SK-N-SH (cell line): ENCODE results near the gene KRTAP3-1.

Source experiments
- EP300 ChIP-seq, 2 experiments: IDR thresholded peaks; 2 replicates each; pipeline versions ENCODE4 v1.4.0 to v1.6.1; 2012; ENCODE audit warnings: borderline replicate concordance in 1 of 2, low read depth in 1 of 2, low read length in 1 of 2
- FOXM1 ChIP-seq: IDR thresholded peaks from 2 replicates; pipeline ENCODE4 v1.4.0; 2012; ENCODE audit warnings: low read depth, mild to moderate bottlenecking
- GABPA ChIP-seq: IDR thresholded peaks from 2 replicates; pipeline ENCODE4 v1.4.0; 2012; ENCODE audit warnings: low read depth, mild to moderate bottlenecking
- NFIC ChIP-seq: IDR thresholded peaks from 2 replicates; pipeline ENCODE4 v1.4.0; 2012; ENCODE audit warnings: borderline replicate concordance
- POLR2AphosphoS5 ChIP-seq: IDR thresholded peaks from 2 replicates; pipeline ENCODE4 v1.6.1; 2012; ENCODE audit warnings: low read depth, low read length
- RAD21 ChIP-seq: IDR thresholded peaks from 2 replicates; pipeline ENCODE4 v1.6.1; 2012; ENCODE audit warnings: mild to moderate bottlenecking, low read length
- RCOR1 ChIP-seq: fragments of 150-350 bp; IDR thresholded peaks from 2 replicates; pipeline ENCODE4 v1.6.1; 2017; ENCODE audit warnings: antibody characterized with exemption, low read length
- TAF1 ChIP-seq: IDR thresholded peaks from 2 replicates; pipeline ENCODE4 v1.6.1; 2012; ENCODE audit warnings: low read depth, mild to moderate bottlenecking, low read length, moderate library complexity, borderline replicate concordance
- TEAD4 ChIP-seq: IDR thresholded peaks from 2 replicates; pipeline ENCODE4 v1.4.0; 2012; ENCODE audit warnings: mild to moderate bottlenecking, borderline replicate concordance; ENCODE audit not compliant: insufficient read depth
- TF ChIP-seq, protein P1 (sequence below): fragments of 200-600 bp; sonication (generic); IDR thresholded peaks from 2 replicates; pipeline ENCODE4 v1.6.1; 2017; ENCODE audit warnings: antibody characterized with exemption, mild to moderate bottlenecking, moderate library complexity
- TF ChIP-seq, protein P2 (sequence below): IDR thresholded peaks from 2 replicates; pipeline ENCODE4 v1.4.0; 2012; ENCODE audit warnings: low read depth, borderline replicate concordance

- no peak for TF ChIP-seq FOXM1
- no peak for TF ChIP-seq RAD21
- TF ChIP-seq, protein P1, sequence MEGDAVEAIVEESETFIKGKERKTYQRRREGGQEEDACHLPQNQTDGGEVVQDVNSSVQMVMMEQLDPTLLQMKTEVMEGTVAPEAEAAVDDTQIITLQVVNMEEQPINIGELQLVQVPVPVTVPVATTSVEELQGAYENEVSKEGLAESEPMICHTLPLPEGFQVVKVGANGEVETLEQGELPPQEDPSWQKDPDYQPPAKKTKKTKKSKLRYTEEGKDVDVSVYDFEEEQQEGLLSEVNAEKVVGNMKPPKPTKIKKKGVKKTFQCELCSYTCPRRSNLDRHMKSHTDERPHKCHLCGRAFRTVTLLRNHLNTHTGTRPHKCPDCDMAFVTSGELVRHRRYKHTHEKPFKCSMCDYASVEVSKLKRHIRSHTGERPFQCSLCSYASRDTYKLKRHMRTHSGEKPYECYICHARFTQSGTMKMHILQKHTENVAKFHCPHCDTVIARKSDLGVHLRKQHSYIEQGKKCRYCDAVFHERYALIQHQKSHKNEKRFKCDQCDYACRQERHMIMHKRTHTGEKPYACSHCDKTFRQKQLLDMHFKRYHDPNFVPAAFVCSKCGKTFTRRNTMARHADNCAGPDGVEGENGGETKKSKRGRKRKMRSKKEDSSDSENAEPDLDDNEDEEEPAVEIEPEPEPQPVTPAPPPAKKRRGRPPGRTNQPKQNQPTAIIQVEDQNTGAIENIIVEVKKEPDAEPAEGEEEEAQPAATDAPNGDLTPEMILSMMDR: no peak
- TF ChIP-seq RCOR1: no peak
- TF ChIP-seq POLR2AphosphoS5: no peak
- no peak for TF ChIP-seq GABPA
- TF ChIP-seq, protein P2, sequence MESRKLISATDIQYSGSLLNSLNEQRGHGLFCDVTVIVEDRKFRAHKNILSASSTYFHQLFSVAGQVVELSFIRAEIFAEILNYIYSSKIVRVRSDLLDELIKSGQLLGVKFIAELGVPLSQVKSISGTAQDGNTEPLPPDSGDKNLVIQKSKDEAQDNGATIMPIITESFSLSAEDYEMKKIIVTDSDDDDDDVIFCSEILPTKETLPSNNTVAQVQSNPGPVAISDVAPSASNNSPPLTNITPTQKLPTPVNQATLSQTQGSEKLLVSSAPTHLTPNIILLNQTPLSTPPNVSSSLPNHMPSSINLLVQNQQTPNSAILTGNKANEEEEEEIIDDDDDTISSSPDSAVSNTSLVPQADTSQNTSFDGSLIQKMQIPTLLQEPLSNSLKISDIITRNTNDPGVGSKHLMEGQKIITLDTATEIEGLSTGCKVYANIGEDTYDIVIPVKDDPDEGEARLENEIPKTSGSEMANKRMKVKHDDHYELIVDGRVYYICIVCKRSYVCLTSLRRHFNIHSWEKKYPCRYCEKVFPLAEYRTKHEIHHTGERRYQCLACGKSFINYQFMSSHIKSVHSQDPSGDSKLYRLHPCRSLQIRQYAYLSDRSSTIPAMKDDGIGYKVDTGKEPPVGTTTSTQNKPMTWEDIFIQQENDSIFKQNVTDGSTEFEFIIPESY: no peak
- TF ChIP-seq TAF1: no peak
- no peak for TF ChIP-seq TEAD4
- no peak for TF ChIP-seq EP300 (IDR thresholded peaks at IDR 0.05; ENCODE audit: borderline replicate concordance in 1 of 2, low read depth in 1 of 2, low read length in 1 of 2)
- TF ChIP-seq NFIC: no peak
Observed at GRCh38 chr17:41019415-41019814, 10.5 kb upstream of the KRTAP3-1 start.
